Pancreas (tissue), 10 donors: ENCODE results near the gene NUP214. TPM values are rescaled to one million over a fixed set of nuclear protein-coding genes. Genes with fewer than 3 reads are reported as not detected.
"Not testable (repeated sequence)": the region's sequence is repeated elsewhere in the genome, so short reads cannot be mapped to it uniquely, and the experiment has no call there.

Source experiments
- ATAC-seq, 4 donors: fragments of 200-7000 bp; cut with Tn5 transposase; one replicate each; pipeline versions ENCODE4 v1.8.0 to v1.9.1; 2020; ENCODE audit warnings: mild to moderate bottlenecking in 4 of 4, moderate library complexity in 4 of 4
- DNase-seq, 6 donors: peaks; one replicate each; pipeline ENCODE4 v3.0.0-alpha.2; 2020
- FAIRE-seq: peaks from 2 replicates; lab custom pipeline; 2012; peaks lifted over from hg19 to GRCh38; lab: Jason Lieb, UNC
- H3K27ac ChIP-seq, 4 donors: fragments of 200-600 bp; sonication (generic); 1 replicate in 3 of 4; 2 replicates in 1 of 4; pipeline versions ENCODE4 v1.5.0 to v1.8.0; 2020
- H3K27me3 ChIP-seq, 4 donors: fragments of 200-600 bp; one replicate each; pipeline ENCODE4 v1.8.0; 2021
- H3K36me3 ChIP-seq, 3 donors: fragments of 200-600 bp; sonication (generic) in 1 of 3; one replicate each; pipeline versions ENCODE4 v1.5.0 to v1.8.0; 2020 to 2021
- H3K4me1 ChIP-seq, 3 donors: fragments of 200-600 bp; one replicate each; pipeline ENCODE4 v1.8.0; 2021
- H3K4me3 ChIP-seq, 4 donors: fragments of 200-600 bp; sonication (generic) in 2 of 4; one replicate each; pipeline versions ENCODE4 v1.5.0 to v1.8.0; 2020 to 2021
- H3K9me3 ChIP-seq, 4 donors: fragments of 200-600 bp; one replicate each; pipeline ENCODE4 v1.8.0; 2021
- CTCF ChIP-seq, 4 donors: fragments of 200-600 bp; sonication (generic) in 3 of 4; IDR thresholded peaks; one replicate each; pipeline versions ENCODE4 v1.5.0 to v1.8.0; 2021; ENCODE audit warnings: antibody characterized with exemption in 4 of 4
- WGBS, 2 donors: extraction: QIAGEN DNeasy Blood & Tissue Kit; methylation state at CpG; one replicate each; pipeline ENCODE4 v1.1.7; 2013; 5-methylcytosine and 5-hydroxymethylcytosine counted together
- intact Hi-C, 3 donors: fragments of 100-400 bp; cut with DNase I; formaldehyde crosslinking; loops; one replicate each; pipeline versions ENCODE4 v1.11.1 to v1.14.2; 2022
- polyA plus RNA-seq, 2 donors: library from polyadenylated mRNA; stranded (reverse); fragments of 200-250 nt; gene quantifications; one replicate each; pipeline ENCODE4 v1.2.3, GENCODE V29; 2013
- total RNA-seq, 6 donors: library from RNA; stranded (reverse); fragmentation: NEBNext Ultra II Directional in 4 of 6; extraction: Animal tissue kit (Norgen Biotek cat#: 25700) in 4 of 6; gene quantifications; one replicate each; pipeline versions ENCODE4 v1.2.1 to v1.2.4, GENCODE V29; 2021 to 2023
- donor health status: healthy with polysubstance abuse.
- donor health status: DM: no; HTN: no; CAD: no; lungs with moderate emphysema.
- donor health status: DM: no; HTN: no; CAD: no.
- donor health status: control.
- donor health status: control.
- donor health status: Bipolar disorder and iron deficiency.
- donor health status: DM: yes; HTN: yes; CAD: no.
- donor health status: DM: no; HTN: no; CAD: no.
- donor health status: DM: no; HTN: no; CAD: no.
- donor health status: DM: yes; HTN: yes; CAD: no.

Gene NUP214
- total and polyA plus RNA-seq, 8 donors = 24.3 to 38.3 (median 27.8) TPM

GRCh38 chr9:131260751-131261452 lies 135.5 kb downstream of the NUP214 start:
- Histone ChIP-seq H3K9me3 (no peaks in the 10 kb centered on the region), H3K27ac (no peak overlapping the region), H3K4me1 (no peaks in the 10 kb centered on the region), H3K36me3 (no peaks in the 10 kb centered on the region), H3K27me3 (no peaks in the 10 kb centered on the region), H3K4me3 (no peak overlapping the region)
- ATAC-seq = no peak
- FAIRE-seq = no peak
- DNase-seq = peak in 1 of 6 donors; percentile 40
- no peak for TF ChIP-seq CTCF (IDR thresholded peaks at IDR 0.05)
- WGBS, 2 donors = 89 to 90% methylated on average over 33 of the region's 33 CpGs
- intact Hi-C loops = no loop called here

- no peaks in the 10 kb centered on the region for H3K27me3 ChIP-seq
- H3K4me1 ChIP-seq = no peaks in the 10 kb centered on the region
- 86 to 91% methylated on average over 13 of the region's 13 CpGs for WGBS, 2 donors
- no peak overlapping the region for H3K4me3 ChIP-seq
- H3K27ac ChIP-seq = no peak overlapping the region
- TF ChIP-seq CTCF (IDR thresholded peaks at IDR 0.05) = no peak
- intact Hi-C loops = no loop called here
- DNase-seq (no peak), FAIRE-seq (no peak), ATAC-seq (peak in 1 of 4 donors; percentile 44)
- no peaks in the 10 kb centered on the region for H3K36me3 ChIP-seq
- H3K9me3 ChIP-seq = no peaks in the 10 kb centered on the region
Observed at GRCh38 chr9:131262327-131263032, 137.1 kb downstream of the NUP214 start.

GRCh38 chr9:131263033-131263343 lies 137.6 kb downstream of the NUP214 start:
- H3K36me3 ChIP-seq, DNase-seq, H3K4me1 ChIP-seq, intact Hi-C loops, FAIRE-seq, H3K27me3 ChIP-seq, H3K4me3 ChIP-seq, ATAC-seq, H3K27ac ChIP-seq, H3K9me3 ChIP-seq: not testable (repeated sequence)
- 95% methylated on average over 5 of the region's 5 CpGs for WGBS, 2 donors

- intact Hi-C loops = no loop called here
- Histone ChIP-seq H3K4me1 (no peaks in the 10 kb centered on the region), H3K27me3 (no peaks in the 10 kb centered on the region), H3K9me3 (no peaks in the 10 kb centered on the region), H3K27ac (no peak overlapping the region), H3K4me3 (no peak overlapping the region), H3K36me3 (no peaks in the 10 kb centered on the region)
- ATAC-seq = no peak
- no peak for TF ChIP-seq CTCF (IDR thresholded peaks at IDR 0.05)
- 90 to 92% methylated on average over 6 of the region's 6 CpGs for WGBS, 2 donors
- no peak for FAIRE-seq
- no peak for DNase-seq
Observed at GRCh38 chr9:131263701-131264100, 138.3 kb downstream of the NUP214 start.

- FAIRE-seq = no peak
- no peak for ATAC-seq
- Histone ChIP-seq H3K9me3 (no peaks in the 10 kb centered on the region), H3K36me3 (no peaks in the 10 kb centered on the region), H3K27ac (no peak overlapping the region), H3K4me3 (no peak overlapping the region), H3K4me1 (no peaks in the 10 kb centered on the region), H3K27me3 (no peaks in the 10 kb centered on the region)
- no peak for TF ChIP-seq CTCF (IDR thresholded peaks at IDR 0.05)
- no peak for DNase-seq
- intact Hi-C loops = no loop called here
- WGBS, 2 donors = 59 to 66% methylated on average over 11 of the region's 11 CpGs
Observed at GRCh38 chr9:131264231-131264630, 138.8 kb downstream of the NUP214 start.
